Ramos (cell line): ENCODE measurements around the gene GNLY.
"Not testable (repeated sequence)": the region's sequence is repeated elsewhere in the genome, so short reads cannot be mapped to it uniquely, and the experiment has no call there.

Source experiments
- in situ Hi-C: fragments of 300-500 bp; cut with MboI; formaldehyde crosslinking; loops from one replicate; pipeline ENCODE4 v1.14.3; 2022; ENCODE audit warnings: low sequenced_read_pairs; ENCODE audit not compliant: unreplicated experiment

GNLY gene

DNA sequence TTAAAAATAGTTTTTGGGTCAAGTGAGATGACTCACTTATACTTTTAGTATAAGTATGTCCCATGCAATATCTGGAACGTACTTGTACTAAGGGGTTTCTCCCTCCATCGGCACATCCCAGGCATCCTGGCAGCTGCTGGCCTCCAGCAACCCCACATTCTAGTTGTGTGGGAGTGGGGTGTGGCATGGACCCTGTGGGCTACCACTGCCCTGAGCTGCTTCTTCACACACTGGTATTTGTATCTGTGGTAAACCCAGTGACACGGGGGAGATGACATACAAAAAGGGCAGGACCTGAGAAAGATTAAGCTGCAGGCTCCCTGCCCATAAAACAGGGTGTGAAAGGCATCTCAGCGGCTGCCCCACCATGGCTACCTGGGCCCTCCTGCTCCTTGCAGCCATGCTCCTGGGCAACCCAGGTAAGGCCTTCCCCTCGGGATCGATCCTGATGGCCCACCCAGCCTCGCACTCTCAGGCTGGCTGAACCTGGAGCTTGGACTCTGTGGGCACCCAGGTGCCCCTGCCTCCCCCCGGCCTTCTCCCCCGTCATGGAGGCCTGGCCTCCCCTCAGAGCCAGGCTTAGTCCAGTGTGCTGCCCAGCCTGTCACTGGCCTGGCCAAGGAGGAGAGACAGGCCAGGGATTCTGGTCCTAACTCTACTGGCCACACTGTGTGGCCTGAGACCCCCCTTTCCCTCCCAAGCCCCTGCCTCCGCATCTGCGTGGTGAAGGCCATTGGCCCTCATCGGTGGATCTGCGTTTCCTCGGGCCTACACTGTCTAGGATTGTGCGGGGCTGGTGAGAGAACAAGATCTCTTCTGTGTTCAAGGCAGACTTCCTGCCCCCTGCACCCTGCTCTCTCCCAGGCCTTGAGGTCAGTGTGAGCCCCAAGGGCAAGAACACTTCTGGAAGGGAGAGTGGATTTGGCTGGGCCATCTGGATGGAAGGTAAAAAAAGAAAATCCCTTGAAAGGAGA lies at the start of gene GNLY:
TSS of gene GNLY (plus strand) at position 307 of the 974 bp plus-strand sequence. CDS start at position 368, 61 bp downstream.
- in situ Hi-C loops: no loop called here

GRCh38 chr2:85644909-85645308 lies 49.2 kb upstream of the GNLY start:
- in situ Hi-C loops: no loop called here

- in situ Hi-C loops: no loop called here
Measured at GRCh38 chr2:85646166-85646565, 48.0 kb upstream of the GNLY start.

- in situ Hi-C loops: no loop called here
Measured at GRCh38 chr2:85647823-85648526, 46.2 kb upstream of the GNLY start.

DNA sequence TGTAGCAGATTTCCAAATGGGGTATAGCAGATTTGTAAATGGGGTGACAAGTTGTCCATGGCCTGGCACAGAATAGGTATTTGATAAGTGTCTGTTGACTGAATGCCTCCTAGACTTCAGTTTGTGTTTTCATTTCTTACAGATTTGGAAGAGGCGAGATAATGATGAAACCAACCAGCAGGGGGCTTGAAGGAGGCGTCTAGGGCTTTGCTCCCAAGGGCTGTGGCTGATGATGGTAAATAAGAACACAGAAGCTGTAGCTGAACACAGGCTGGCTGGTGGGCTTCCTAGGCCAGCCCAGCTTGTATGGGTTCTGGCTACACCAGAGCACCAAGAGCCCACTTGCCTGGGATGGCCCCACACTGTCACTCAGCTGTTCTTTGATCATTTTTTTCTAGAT lies 45.5 kb upstream of the GNLY start:
- in situ Hi-C loops: no loop called here

DNA sequence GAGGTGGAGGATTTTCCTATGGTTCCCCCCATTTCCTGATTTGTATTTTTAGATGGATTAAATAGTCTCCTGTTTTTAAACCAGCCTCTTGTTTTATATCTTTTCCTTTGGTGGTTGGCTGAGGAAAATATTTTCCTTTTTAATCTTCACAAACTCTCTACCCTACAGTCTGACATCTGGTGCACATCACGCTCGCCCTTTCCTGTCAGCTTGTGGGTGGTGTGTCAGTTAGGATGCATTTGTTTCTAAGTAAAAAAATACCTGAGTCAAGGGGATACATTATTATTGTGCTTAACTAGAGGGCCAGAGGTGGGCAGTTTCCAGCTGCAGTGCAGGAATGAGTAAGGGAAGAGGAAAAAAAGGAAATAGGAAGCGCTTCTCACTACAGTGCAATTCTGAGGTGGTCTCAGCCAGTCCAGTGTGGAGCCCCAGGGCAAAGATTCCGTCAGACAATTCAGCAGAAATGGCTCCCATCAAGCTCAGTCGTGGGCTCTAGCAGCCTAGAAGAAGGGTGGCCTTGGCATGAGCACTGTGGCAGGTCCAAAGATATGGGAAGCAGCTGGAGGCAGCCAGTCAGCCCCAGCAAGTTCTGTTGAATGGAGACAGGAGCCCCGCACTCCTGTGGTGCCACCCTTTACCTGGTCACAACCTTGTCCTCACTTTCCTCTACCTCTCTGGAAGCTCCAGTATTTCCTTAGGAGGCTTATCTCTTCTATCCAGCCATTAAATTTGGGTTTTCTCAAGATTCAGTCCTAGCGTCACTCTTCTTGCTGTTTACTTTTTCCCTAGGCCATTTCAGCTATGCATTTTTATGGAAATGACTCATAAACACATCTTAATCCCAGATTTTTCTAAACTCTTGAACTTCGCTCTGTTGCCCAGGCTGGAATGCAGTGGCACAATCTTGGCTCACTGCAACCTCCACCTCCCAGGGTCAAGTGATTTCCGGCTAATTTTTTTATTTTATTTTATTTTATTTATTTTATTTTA lies 44.7 kb upstream of the GNLY start:
- in situ Hi-C loops: no loop called here

- in situ Hi-C loops: no loop called here
Measured at GRCh38 chr2:85650456-85650855, 43.7 kb upstream of the GNLY start.

DNA sequence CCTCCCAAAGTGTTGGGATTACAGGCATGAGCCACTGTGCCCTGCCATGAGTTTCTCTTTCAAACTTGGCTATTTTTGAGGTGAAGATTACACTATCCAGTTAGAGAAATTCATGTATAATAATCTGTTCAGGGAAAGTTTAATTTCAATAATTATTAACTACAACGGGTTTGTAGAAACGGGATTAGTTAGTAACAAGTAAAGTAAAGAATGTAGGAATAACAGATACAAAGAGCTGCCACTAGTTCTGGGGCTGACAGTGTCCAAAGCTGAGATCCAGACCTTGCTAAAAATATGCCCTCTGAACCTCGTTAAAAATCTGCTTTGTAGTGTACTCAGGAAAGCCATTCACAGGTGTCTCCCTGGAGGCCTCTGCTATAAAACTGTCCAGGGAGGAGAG lies 43.1 kb upstream of the GNLY start:
- in situ Hi-C loops: no loop called here

DNA sequence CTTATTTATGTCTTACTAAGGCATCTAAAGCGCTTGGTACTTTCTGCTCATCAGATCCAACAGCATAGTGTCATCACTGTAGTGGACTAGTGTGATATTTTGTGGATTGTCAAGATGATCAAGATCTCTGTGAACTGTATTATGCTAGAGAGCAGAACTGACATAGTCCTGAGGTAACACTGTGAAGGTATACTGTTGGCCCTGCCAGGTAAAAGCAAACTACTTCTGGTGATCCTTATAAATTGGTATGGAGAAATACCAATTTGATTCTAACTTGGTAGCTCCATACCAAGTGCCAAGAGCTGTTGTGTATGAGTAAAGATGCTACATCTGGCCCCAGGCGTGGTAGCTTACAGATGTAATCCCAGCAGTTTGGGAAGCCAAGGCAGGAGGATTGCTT lies 42.1 kb upstream of the GNLY start:
- in situ Hi-C loops: no loop called here

GRCh38 chr2:85653996-85654395 lies 40.2 kb upstream of the GNLY start:
- in situ Hi-C loops: no loop called here

- in situ Hi-C loops: no loop called here
Measured at GRCh38 chr2:85655961-85656417, 38.2 kb upstream of the GNLY start.

DNA sequence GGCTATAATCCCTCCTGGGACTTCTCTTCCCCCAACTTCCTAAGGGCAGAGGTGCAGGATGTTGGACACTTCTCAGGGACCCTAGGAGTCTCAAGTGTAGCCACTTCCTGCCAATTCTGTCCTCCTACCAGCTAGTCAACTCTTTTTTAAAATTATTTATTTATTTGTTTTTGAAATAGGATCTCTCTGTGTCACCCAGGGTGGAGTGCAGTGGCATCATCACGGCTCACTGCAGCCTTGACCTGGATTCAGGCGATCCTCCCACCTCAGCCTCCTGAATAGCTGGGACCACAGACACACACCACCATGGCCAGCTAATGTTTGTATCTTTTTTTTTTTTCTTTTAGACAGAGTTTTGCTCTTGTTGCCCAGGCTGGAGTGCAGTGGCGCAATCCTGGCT lies 37.7 kb upstream of the GNLY start:
- in situ Hi-C loops: no loop called here

DNA sequence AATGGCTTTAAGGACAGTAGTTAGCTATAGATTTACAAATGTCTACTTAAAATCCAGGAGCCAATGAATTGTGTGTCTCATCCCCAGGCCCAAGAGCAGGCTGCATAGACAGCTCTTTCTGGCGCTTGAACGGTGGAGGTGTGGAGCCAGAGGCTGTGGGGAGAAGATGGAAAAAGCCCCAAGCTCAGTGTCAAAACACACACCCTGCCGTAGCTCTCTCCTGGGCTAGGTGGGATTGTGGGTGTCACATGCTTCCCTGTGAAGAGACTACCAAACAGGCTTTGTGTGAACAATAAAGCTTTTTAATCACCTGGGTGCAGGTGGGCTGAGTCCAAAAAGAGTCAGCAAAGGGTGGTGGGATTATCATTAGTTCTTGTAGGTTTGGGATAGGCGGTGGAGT lies 36.8 kb upstream of the GNLY start:
- in situ Hi-C loops: not testable (repeated sequence)

GRCh38 chr2:85659324-85659981 lies 34.7 kb upstream of the GNLY start:
- in situ Hi-C loops: no loop called here

GRCh38 chr2:85660301-85660700 lies 33.9 kb upstream of the GNLY start:
- in situ Hi-C loops: not testable (repeated sequence)

DNA sequence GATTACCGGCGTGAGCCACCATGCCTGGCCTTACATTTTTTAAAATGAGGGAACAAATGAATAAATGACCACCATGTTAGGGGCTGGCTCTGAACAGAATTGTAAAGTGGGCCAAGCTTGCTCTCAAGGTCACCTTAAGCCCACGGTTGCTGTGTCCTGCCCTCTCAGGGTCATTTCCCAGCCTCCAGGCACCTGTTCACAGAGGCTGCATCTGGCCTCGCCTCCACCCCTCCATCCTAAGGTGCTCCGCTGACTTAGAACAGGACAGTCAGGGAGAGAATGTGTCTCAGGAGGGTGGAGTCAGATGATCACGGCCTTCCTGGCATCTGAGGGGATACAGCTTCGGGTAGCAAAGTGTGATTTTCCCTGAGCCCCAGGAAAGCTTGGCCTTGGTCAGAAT lies 33.4 kb upstream of the GNLY start:
- in situ Hi-C loops: no loop called here

DNA sequence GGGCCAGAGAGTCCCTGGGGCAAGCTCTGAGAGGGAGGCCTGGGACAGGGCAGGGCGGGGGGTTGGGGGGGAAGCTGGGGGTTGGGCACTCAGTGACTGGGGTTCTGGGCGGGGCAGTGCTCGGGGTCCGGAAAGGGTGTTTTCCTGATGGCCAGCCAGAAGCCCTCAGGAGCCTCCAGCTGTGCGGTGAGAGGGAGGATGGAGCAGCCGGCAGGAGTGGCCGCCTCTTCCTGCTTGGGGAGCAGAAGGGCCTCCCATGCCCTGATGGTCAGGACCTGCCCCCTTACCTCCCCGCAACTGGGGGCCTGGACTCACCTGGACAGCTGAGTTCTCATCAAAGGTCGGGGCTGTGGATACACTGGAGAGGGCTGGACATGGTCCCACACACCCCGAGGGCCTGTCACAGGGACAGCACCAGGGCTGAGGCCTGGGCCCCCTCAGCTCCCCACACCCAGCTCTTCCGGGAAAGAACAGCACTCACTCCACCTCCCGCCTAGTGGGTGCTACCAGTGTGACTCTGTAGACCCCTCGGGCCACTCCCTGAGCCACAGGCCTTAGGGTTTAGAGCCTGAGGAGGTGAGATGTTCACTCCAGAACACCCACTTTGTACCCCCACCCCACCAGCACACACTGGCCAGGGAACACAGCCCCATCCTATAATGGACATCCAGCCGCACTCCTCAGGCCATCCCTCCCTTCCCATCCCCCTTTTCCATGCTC lies 32.9 kb upstream of the GNLY start:
- in situ Hi-C loops: no loop called here

DNA sequence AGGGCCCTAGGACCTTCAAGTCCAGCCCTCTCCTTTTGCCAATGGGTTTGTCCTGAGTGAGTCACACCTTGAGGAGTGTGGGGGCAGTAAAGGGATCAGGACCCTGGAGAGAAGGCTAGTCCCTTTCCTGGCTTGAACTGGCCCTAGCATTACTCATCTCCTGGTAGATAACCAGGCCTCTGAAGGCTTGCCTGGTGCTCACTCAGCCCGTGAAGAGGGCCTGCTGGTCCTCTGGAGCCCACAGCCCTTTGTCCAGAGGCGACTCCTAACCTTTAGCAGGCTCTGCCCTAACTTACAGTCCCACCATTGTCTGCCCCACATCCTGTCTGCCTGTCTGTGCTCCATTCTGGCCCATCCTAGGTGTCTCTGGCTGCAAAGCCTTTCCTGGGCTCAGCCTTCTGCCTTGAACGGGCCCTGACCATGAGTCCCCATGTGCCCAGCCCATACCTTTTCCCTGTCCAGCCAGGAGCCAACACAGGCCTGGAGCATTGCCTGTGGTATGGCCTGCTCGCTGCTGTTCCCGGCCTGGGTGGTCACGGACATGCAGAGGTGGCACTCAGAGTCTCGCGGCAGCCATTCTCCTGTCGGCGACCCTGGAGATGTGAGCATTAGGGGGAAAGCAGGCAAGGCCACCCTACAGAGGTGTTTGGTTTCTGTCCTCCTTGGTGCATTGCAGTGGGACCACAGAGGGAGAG lies 31.1 kb upstream of the GNLY start:
- in situ Hi-C loops: no loop called here
